HEK293 (cell line): ENCODE data around the gene KPTN.
A peak's percentile ranks its signal among the peaks of the same experiment; 100 is the strongest.

Experiments used
- FEZF1 ChIP-seq: fragments of 450-650 bp; formaldehyde crosslinking; IDR thresholded peaks from 2 replicates; pipeline ENCODE4 v1.5.1; 2016; ENCODE audit warnings: missing biosample characterization, missing genetic modification characterization
- GLI2 ChIP-seq: fragments of 450-650 bp; formaldehyde crosslinking; IDR thresholded peaks from 2 replicates; pipeline ENCODE4; 2017; ENCODE audit warnings: missing biosample characterization, missing genetic modification characterization, low read depth, borderline replicate concordance
- GLI4 ChIP-seq: fragments of 450-650 bp; formaldehyde crosslinking; IDR thresholded peaks from 2 replicates; pipeline ENCODE4 v1.5.1; 2016; ENCODE audit warnings: missing biosample characterization, missing genetic modification characterization
- MYNN ChIP-seq: fragments of 450-650 bp; formaldehyde crosslinking; IDR thresholded peaks from 2 replicates; pipeline ENCODE4 v1.5.1; 2016; ENCODE audit warnings: missing biosample characterization, missing genetic modification characterization, borderline replicate concordance
- OSR2 ChIP-seq: fragments of 450-650 bp; formaldehyde crosslinking; IDR thresholded peaks from 2 replicates; pipeline ENCODE4 v1.5.1; 2016; ENCODE audit warnings: missing biosample characterization, missing genetic modification characterization
- TCF7L2 ChIP-seq: IDR thresholded peaks from 2 replicates; pipeline ENCODE4 v1.6.1; 2011; ENCODE audit warnings: low read depth, mild to moderate bottlenecking, inconsistent platforms, low read length, moderate library complexity, borderline replicate concordance
- ZBTB21 ChIP-seq: fragments of 450-650 bp; formaldehyde crosslinking; IDR thresholded peaks from 2 replicates; pipeline ENCODE4 v1.5.1; 2017; ENCODE audit warnings: missing biosample characterization, missing genetic modification characterization
- ZFP3 ChIP-seq: fragments of 450-650 bp; formaldehyde crosslinking; IDR thresholded peaks from 2 replicates; pipeline ENCODE4 v1.5.1; 2016; ENCODE audit warnings: low read depth, missing biosample characterization, missing genetic modification characterization
- ZFP41 ChIP-seq: fragments of 450-650 bp; formaldehyde crosslinking; IDR thresholded peaks from 2 replicates; pipeline ENCODE4 v1.5.1; 2016; ENCODE audit warnings: missing biosample characterization, missing genetic modification characterization, borderline replicate concordance
- ZFP69B ChIP-seq: fragments of 450-650 bp; formaldehyde crosslinking; IDR thresholded peaks from 2 replicates; pipeline ENCODE4 v1.5.1; 2016; ENCODE audit warnings: missing biosample characterization, missing genetic modification characterization
- ZNF114 ChIP-seq: fragments of 450-650 bp; formaldehyde crosslinking; IDR thresholded peaks from 2 replicates; pipeline ENCODE4 v1.5.0; 2017; ENCODE audit warnings: missing biosample characterization, missing genetic modification characterization
- ZNF146 ChIP-seq: fragments of 450-650 bp; formaldehyde crosslinking; IDR thresholded peaks from 2 replicates; pipeline ENCODE4 v1.5.1; 2016; ENCODE audit warnings: missing biosample characterization, missing genetic modification characterization
- ZNF19 ChIP-seq: fragments of 450-650 bp; formaldehyde crosslinking; IDR thresholded peaks from 2 replicates; pipeline ENCODE4; 2016; ENCODE audit warnings: missing biosample characterization, missing genetic modification characterization, low read depth
- ZNF354C ChIP-seq: fragments of 450-650 bp; formaldehyde crosslinking; IDR thresholded peaks from 2 replicates; pipeline ENCODE4 v1.5.1; 2016; ENCODE audit warnings: missing biosample characterization, missing genetic modification characterization, low read depth, borderline replicate concordance
- ZNF510 ChIP-seq: fragments of 450-650 bp; formaldehyde crosslinking; IDR thresholded peaks from 2 replicates; pipeline ENCODE4 v1.5.1; 2018; ENCODE audit warnings: mild to moderate bottlenecking, missing genetic modification characterization, missing biosample characterization; ENCODE audit not compliant: insufficient replicate concordance
- ZNF560 ChIP-seq: fragments of 450-650 bp; formaldehyde crosslinking; IDR thresholded peaks from 2 replicates; pipeline ENCODE4 v1.5.1; 2017; ENCODE audit warnings: missing biosample characterization, missing genetic modification characterization, borderline replicate concordance
- ZNF621 ChIP-seq: fragments of 450-650 bp; formaldehyde crosslinking; IDR thresholded peaks from 2 replicates; pipeline ENCODE4 v1.5.1; 2017; ENCODE audit warnings: missing biosample characterization, missing genetic modification characterization
- ZNF792 ChIP-seq: fragments of 450-650 bp; formaldehyde crosslinking; IDR thresholded peaks from 2 replicates; pipeline ENCODE4 v1.5.1; 2016; ENCODE audit warnings: missing biosample characterization, missing genetic modification characterization
- TF ChIP-seq, protein P1 (sequence below): fragments of 450-650 bp; formaldehyde crosslinking; IDR thresholded peaks from 2 replicates; pipeline ENCODE4 v1.5.1; 2016; ENCODE audit warnings: missing biosample characterization, missing genetic modification characterization, borderline replicate concordance
- TF ChIP-seq, protein P2 (sequence below): fragments of 450-650 bp; formaldehyde crosslinking; IDR thresholded peaks from 2 replicates; pipeline ENCODE4 v1.5.0; 2017; ENCODE audit warnings: missing biosample characterization, missing genetic modification characterization, borderline replicate concordance
- TF ChIP-seq, protein P3 (sequence below): fragments of 450-650 bp; formaldehyde crosslinking; IDR thresholded peaks from 2 replicates; pipeline ENCODE4; 2016; ENCODE audit warnings: missing biosample characterization, missing genetic modification characterization
- TF ChIP-seq, protein P4 (sequence below): fragments of 450-650 bp; formaldehyde crosslinking; IDR thresholded peaks from 2 replicates; pipeline ENCODE4 v1.5.1; 2017; ENCODE audit warnings: missing biosample characterization, mild to moderate bottlenecking, missing genetic modification characterization, moderate library complexity
- TF ChIP-seq, protein P5 (sequence below): fragments of 450-650 bp; formaldehyde crosslinking; IDR thresholded peaks from 2 replicates; pipeline ENCODE4 v1.5.1; 2016; ENCODE audit warnings: missing biosample characterization, missing genetic modification characterization
- TF ChIP-seq, protein P6 (sequence below): fragments of 450-650 bp; formaldehyde crosslinking; IDR thresholded peaks from 2 replicates; pipeline ENCODE4 v1.5.1; 2016; ENCODE audit warnings: missing biosample characterization, missing genetic modification characterization
- TF ChIP-seq, protein P7 (sequence below): fragments of 450-650 bp; formaldehyde crosslinking; IDR thresholded peaks from 2 replicates; pipeline ENCODE4 v1.5.1; 2016; ENCODE audit warnings: missing biosample characterization, missing genetic modification characterization

KPTN gene

DNA sequence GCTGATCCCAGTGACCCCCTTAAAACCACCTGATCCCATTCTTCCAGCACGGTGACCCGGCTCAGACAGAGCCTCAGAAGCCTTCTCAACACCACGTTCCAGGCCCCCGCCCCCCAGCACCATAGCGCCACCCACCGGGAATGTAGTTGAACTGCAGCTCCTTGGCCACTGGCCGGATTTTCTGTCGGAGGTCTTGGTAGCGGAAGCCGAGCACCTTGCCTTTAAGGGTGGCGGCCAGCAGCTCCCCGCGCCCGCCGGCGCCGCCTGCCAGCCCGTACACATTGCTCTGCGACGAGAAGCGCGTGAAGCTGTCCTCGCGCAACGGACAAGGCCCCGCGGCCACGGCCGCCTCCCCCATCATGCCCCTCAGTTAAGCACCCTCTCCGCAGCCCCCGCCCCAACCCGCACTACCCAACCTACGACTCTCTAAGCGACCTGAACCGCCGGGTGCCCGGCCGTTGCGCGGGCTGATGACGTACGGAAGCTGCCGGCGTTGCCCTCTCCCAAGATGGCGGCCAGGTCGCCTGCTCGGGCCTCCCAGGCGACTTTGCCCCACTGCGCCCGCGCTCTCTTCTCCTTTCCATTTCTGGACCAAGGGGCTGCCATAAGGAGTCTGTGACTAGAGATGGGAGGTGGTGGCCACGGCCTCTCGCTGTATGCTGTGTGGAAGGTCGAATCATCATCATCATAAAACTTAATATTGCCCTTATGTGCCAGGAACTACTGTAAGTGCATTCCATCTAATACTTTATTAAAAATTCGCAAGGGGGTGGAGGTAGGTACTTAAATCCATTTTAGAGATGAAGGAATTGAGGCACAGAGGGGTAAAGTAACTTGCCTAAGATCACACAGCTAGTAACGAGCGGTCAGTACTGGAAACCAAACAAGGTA, at the start of gene KPTN (continued):
- TF ChIP-seq, protein P1, sequence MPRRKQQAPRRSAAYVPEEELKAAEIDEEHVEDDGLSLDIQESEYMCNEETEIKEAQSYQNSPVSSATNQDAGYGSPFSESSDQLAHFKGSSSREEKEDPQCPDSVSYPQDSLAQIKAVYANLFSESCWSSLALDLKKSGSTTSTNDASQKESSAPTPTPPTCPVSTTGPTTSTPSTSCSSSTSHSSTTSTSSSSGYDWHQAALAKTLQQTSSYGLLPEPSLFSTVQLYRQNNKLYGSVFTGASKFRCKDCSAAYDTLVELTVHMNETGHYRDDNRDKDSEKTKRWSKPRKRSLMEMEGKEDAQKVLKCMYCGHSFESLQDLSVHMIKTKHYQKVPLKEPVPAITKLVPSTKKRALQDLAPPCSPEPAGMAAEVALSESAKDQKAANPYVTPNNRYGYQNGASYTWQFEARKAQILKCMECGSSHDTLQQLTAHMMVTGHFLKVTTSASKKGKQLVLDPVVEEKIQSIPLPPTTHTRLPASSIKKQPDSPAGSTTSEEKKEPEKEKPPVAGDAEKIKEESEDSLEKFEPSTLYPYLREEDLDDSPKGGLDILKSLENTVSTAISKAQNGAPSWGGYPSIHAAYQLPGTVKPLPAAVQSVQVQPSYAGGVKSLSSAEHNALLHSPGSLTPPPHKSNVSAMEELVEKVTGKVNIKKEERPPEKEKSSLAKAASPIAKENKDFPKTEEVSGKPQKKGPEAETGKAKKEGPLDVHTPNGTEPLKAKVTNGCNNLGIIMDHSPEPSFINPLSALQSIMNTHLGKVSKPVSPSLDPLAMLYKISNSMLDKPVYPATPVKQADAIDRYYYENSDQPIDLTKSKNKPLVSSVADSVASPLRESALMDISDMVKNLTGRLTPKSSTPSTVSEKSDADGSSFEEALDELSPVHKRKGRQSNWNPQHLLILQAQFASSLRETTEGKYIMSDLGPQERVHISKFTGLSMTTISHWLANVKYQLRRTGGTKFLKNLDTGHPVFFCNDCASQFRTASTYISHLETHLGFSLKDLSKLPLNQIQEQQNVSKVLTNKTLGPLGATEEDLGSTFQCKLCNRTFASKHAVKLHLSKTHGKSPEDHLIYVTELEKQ (tag by site-specific recombination), result no peak
- TF ChIP-seq, protein P2, sequence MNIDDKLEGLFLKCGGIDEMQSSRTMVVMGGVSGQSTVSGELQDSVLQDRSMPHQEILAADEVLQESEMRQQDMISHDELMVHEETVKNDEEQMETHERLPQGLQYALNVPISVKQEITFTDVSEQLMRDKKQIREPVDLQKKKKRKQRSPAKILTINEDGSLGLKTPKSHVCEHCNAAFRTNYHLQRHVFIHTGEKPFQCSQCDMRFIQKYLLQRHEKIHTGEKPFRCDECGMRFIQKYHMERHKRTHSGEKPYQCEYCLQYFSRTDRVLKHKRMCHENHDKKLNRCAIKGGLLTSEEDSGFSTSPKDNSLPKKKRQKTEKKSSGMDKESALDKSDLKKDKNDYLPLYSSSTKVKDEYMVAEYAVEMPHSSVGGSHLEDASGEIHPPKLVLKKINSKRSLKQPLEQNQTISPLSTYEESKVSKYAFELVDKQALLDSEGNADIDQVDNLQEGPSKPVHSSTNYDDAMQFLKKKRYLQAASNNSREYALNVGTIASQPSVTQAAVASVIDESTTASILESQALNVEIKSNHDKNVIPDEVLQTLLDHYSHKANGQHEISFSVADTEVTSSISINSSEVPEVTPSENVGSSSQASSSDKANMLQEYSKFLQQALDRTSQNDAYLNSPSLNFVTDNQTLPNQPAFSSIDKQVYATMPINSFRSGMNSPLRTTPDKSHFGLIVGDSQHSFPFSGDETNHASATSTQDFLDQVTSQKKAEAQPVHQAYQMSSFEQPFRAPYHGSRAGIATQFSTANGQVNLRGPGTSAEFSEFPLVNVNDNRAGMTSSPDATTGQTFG (tag by site-specific recombination), result no peak
- no peak for TF ChIP-seq ZFP3
- TF ChIP-seq, protein P3, sequence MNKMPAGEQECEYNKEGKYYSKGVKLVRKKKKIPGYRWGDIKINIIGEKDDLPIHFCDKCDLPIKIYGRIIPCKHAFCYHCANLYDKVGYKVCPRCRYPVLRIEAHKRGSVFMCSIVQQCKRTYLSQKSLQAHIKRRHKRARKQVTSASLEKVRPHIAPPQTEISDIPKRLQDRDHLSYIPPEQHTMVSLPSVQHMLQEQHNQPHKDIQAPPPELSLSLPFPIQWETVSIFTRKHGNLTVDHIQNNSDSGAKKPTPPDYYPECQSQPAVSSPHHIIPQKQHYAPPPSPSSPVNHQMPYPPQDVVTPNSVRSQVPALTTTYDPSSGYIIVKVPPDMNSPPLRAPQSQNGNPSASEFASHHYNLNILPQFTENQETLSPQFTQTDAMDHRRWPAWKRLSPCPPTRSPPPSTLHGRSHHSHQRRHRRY (tag by site-specific recombination), result no peak
- peak; percentile 54; the same call in 1 of the 2 replicates for TF ChIP-seq ZNF146 (tag by site-specific recombination)
- no peak for TF ChIP-seq ZNF621 (tag by site-specific recombination)
- TF ChIP-seq, protein P4, sequence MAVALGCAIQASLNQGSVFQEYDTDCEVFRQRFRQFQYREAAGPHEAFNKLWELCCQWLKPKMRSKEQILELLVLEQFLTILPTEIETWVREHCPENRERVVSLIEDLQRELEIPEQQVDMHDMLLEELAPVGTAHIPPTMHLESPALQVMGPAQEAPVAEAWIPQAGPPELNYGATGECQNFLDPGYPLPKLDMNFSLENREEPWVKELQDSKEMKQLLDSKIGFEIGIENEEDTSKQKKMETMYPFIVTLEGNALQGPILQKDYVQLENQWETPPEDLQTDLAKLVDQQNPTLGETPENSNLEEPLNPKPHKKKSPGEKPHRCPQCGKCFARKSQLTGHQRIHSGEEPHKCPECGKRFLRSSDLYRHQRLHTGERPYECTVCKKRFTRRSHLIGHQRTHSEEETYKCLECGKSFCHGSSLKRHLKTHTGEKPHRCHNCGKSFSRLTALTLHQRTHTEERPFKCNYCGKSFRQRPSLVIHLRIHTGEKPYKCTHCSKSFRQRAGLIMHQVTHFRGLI (tag by site-specific recombination), result peak; percentile 90
- TF ChIP-seq ZFP41 (tag by site-specific recombination), result no peak
- TF ChIP-seq, protein P5, sequence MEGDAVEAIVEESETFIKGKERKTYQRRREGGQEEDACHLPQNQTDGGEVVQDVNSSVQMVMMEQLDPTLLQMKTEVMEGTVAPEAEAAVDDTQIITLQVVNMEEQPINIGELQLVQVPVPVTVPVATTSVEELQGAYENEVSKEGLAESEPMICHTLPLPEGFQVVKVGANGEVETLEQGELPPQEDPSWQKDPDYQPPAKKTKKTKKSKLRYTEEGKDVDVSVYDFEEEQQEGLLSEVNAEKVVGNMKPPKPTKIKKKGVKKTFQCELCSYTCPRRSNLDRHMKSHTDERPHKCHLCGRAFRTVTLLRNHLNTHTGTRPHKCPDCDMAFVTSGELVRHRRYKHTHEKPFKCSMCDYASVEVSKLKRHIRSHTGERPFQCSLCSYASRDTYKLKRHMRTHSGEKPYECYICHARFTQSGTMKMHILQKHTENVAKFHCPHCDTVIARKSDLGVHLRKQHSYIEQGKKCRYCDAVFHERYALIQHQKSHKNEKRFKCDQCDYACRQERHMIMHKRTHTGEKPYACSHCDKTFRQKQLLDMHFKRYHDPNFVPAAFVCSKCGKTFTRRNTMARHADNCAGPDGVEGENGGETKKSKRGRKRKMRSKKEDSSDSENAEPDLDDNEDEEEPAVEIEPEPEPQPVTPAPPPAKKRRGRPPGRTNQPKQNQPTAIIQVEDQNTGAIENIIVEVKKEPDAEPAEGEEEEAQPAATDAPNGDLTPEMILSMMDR, result peak; percentile 99
- peak; percentile 65; the same call in 1 of the 2 replicates for TF ChIP-seq ZFP69B (tag by site-specific recombination)
- no peak for TF ChIP-seq ZNF19 (tag by site-specific recombination)
- TF ChIP-seq FEZF1 (tag by site-specific recombination), result no peak
- TF ChIP-seq ZNF510 (tag by site-specific recombination), result no peak
- TF ChIP-seq ZNF560 (tag by site-specific recombination), result no peak
- TF ChIP-seq OSR2 (tag by site-specific recombination), result no peak
- 0 out of 2 replicates have a peak, but pooled peaks have one; percentile 58 for TF ChIP-seq MYNN (tag by site-specific recombination)
- TF ChIP-seq, protein P6, sequence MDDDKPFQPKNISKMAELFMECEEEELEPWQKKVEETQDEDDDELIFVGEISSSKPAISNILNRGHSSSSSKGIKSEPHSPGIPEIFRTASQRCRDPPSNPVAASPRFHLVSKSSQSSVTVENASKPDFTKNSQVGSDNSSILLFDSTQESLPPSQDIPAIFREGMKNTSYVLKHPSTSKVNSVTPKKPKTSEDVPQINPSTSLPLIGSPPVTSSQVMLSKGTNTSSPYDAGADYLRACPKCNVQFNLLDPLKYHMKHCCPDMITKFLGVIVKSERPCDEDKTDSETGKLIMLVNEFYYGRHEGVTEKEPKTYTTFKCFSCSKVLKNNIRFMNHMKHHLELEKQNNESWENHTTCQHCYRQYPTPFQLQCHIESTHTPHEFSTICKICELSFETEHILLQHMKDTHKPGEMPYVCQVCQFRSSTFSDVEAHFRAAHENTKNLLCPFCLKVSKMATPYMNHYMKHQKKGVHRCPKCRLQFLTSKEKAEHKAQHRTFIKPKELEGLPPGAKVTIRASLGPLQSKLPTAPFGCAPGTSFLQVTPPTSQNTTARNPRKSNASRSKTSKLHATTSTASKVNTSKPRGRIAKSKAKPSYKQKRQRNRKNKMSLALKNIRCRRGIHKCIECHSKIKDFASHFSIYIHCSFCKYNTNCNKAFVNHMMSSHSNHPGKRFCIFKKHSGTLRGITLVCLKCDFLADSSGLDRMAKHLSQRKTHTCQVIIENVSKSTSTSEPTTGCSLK (tag by site-specific recombination), result no peak
- no peak for TF ChIP-seq ZNF114 (tag by site-specific recombination)
- TF ChIP-seq ZBTB21 (tag by site-specific recombination), result peak; percentile 72
- no peak for TF ChIP-seq TCF7L2
- TF ChIP-seq, protein P7, sequence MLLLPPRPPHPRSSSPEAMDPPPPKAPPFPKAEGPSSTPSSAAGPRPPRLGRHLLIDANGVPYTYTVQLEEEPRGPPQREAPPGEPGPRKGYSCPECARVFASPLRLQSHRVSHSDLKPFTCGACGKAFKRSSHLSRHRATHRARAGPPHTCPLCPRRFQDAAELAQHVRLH (tag by site-specific recombination), result peak; percentile 95
- no peak for TF ChIP-seq GLI2
- TF ChIP-seq ZNF792 (tag by site-specific recombination), result no peak
- TF ChIP-seq GLI4, result 0 out of 2 replicates have a peak, but pooled peaks have one; percentile 24
- no peak for TF ChIP-seq ZNF354C (tag by site-specific recombination)
